ENCODE measurements around the gene GALNT2.

Gene GALNT2

GRCh38 chr1:230127105-230128054, 60.3 kb downstream of the GALNT2 start:
- H3K9me3 ChIP-seq (ENCODE audit: insufficient read depth, low read length): no peaks in the 10 kb centered on the region
- no peaks in the 10 kb centered on the region for H3K36me3 ChIP-seq (ENCODE audit: low read length)
- TF ChIP-seq CTCF (IDR thresholded peaks at IDR 0.05; ENCODE audit: insufficient read depth, low read length, poor library complexity, severe bottlenecking): no peak
- TF ChIP-seq EZH2phosphoT487 (conservative IDR thresholded peaks at IDR 0.05; ENCODE audit: low read length): no peak
- H3K27me3 ChIP-seq (ENCODE audit: low read length): no peaks in the 10 kb centered on the region
- H3K4me2 ChIP-seq (ENCODE audit: low read depth, low read length, poor library complexity, severe bottlenecking): no peak overlapping the region
- H3K9ac ChIP-seq (ENCODE audit: low read length): no peak overlapping the region
- no peak overlapping the region for H3K27ac ChIP-seq (ENCODE audit: low read depth, low read length)
- no peaks in the 10 kb centered on the region for H4K20me1 ChIP-seq (ENCODE audit: low read depth, low read length)
- H2AFZ ChIP-seq (ENCODE audit: low read depth, low read length, severe bottlenecking): no peak overlapping the region
- H3K79me2 ChIP-seq (ENCODE audit: insufficient read depth, low read length): no peaks in the 10 kb centered on the region
- peaks cover 14% of the 10 kb centered on the region; the same call in 1 of the 2 replicates for H3F3A ChIP-seq (ENCODE audit: insufficient read depth)
- no peaks in the 10 kb centered on the region for H3K9me2 ChIP-seq (replicated peaks; ENCODE audit: insufficient read depth, low read length)
- no peak overlapping the region for H3K4me3 ChIP-seq (ENCODE audit: insufficient read depth, low read length, poor library complexity, severe bottlenecking)

DNA sequence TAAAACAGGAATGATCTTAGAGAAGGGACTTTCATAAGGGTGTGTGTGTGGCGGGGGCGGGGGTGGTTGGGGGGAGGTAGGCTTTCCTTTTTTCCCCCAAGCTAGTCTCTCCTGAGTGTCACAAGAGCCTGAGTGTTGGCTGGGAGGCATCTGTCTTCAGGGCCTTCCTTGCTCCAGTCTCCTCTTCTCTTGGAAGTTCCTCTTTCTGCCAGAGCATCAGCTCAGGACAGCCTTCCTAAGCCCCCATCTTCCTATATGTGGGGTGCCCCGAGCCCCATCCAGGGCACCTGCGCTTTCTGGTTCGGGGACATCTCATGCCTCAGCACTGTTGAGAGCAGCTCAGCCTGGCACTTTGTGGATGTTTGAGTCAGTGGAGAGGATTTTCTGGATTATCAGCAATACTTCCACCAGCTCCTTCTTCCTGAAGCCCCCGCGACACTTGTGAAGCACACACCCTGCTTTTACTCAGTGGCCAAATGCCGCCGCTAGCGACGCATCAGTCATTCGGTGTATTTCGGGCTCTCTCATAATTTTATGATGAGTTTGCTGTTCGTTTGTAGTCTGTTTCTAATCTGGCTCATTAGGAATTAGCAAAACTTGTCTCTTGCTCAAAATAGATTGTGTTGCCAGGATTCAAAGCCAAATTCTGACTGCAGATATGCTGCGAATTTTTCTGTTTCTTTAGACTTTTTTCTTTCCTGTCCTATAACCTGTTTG, 61.7 kb downstream of the GALNT2 start:
- Histone ChIP-seq H3K4me2 (ENCODE audit: low read depth, low read length, poor library complexity, severe bottlenecking) (no peak overlapping the region), H3K79me2 (ENCODE audit: insufficient read depth, low read length) (no peaks in the 10 kb centered on the region), H3K27ac (ENCODE audit: low read depth, low read length) (no peak overlapping the region), H4K20me1 (ENCODE audit: low read depth, low read length) (no peaks in the 10 kb centered on the region), H3K9me3 (ENCODE audit: insufficient read depth, low read length) (no peaks in the 10 kb centered on the region), H3K4me3 (ENCODE audit: insufficient read depth, low read length, poor library complexity, severe bottlenecking) (no peak overlapping the region), H3F3A (ENCODE audit: insufficient read depth) (peaks cover 3% of the 10 kb centered on the region; the same call in 1 of the 2 replicates), H3K36me3 (ENCODE audit: low read length) (no peaks in the 10 kb centered on the region), H3K9ac (ENCODE audit: low read length) (no peak overlapping the region), H2AFZ (ENCODE audit: low read depth, low read length, severe bottlenecking) (no peak overlapping the region), H3K9me2 (replicated peaks; ENCODE audit: insufficient read depth, low read length) (no peaks in the 10 kb centered on the region), H3K27me3 (ENCODE audit: low read length) (no peaks in the 10 kb centered on the region)
- TF ChIP-seq CTCF (IDR thresholded peaks at IDR 0.05; ENCODE audit: insufficient read depth, low read length, poor library complexity, severe bottlenecking): no peak
- TF ChIP-seq EZH2phosphoT487 (conservative IDR thresholded peaks at IDR 0.05; ENCODE audit: low read length): no peak

DNA sequence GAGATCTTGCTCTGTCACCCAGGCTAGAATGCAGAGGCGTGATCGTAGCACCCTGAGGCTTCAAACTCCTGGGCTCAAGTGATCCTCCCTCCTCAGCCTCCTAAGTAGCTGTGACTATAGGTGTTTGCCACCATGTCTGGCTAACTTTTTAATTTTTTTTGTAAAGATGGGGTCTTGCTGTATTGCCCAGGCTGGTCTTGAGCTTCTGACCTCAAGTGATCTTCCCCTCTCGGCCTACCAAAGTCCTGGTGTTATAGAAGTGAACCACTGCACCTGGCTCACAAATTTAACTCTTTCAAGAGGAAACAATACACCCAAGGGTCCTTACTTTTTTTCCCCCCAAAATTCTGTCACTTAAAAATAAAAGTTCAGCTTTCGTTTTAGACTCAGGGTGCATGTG, 62.3 kb downstream of the GALNT2 start:
- Histone ChIP-seq H3K4me3 (ENCODE audit: insufficient read depth, low read length, poor library complexity, severe bottlenecking) (no peak overlapping the region), H3F3A (ENCODE audit: insufficient read depth) (no peaks in the 10 kb centered on the region), H2AFZ (ENCODE audit: low read depth, low read length, severe bottlenecking) (no peak overlapping the region), H3K36me3 (ENCODE audit: low read length) (no peaks in the 10 kb centered on the region), H3K4me2 (ENCODE audit: low read depth, low read length, poor library complexity, severe bottlenecking) (no peak overlapping the region), H3K9me2 (replicated peaks; ENCODE audit: insufficient read depth, low read length) (no peaks in the 10 kb centered on the region), H4K20me1 (ENCODE audit: low read depth, low read length) (no peaks in the 10 kb centered on the region), H3K27me3 (ENCODE audit: low read length) (no peaks in the 10 kb centered on the region), H3K79me2 (ENCODE audit: insufficient read depth, low read length) (no peaks in the 10 kb centered on the region), H3K27ac (ENCODE audit: low read depth, low read length) (no peak overlapping the region), H3K9ac (ENCODE audit: low read length) (no peak overlapping the region), H3K9me3 (ENCODE audit: insufficient read depth, low read length) (no peaks in the 10 kb centered on the region)
- TF ChIP-seq CTCF (IDR thresholded peaks at IDR 0.05; ENCODE audit: insufficient read depth, low read length, poor library complexity, severe bottlenecking) (no peak), EZH2phosphoT487 (conservative IDR thresholded peaks at IDR 0.05; ENCODE audit: low read length) (no peak)
